ENCODE data around the gene PDE4B. TPM values are rescaled to one million over a fixed set of nuclear protein-coding genes. Genes with fewer than 3 reads are reported as not detected.

PDE4B gene
- total RNA-seq, 1 donor from 2014 or later, result 3.8 TPM

DNA sequence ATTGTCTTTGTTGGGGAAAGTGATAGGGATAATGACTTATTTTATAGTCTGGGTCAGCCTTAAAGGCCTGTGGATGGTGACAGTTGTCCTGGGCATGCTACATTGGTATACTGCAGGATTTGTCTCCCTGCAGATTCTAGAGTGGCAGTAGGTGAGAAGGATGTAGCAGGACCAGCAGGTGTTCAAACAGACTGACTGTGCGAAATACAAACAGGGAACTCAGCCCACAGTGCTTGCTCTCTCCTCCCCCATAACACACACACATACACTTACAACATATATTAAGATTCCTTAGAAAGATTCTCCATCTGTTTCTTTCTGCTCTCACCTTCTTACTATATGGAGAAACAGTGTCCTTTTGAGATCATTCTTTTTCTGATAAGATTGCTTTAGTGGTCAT lies 6.9 kb downstream of the PDE4B start:
- DNase-seq (ENCODE audit: low read depth), result no peak
- H3K4me3 ChIP-seq (ENCODE audit: low read depth, low read length), result no peak overlapping the region
- TF ChIP-seq, protein P1, sequence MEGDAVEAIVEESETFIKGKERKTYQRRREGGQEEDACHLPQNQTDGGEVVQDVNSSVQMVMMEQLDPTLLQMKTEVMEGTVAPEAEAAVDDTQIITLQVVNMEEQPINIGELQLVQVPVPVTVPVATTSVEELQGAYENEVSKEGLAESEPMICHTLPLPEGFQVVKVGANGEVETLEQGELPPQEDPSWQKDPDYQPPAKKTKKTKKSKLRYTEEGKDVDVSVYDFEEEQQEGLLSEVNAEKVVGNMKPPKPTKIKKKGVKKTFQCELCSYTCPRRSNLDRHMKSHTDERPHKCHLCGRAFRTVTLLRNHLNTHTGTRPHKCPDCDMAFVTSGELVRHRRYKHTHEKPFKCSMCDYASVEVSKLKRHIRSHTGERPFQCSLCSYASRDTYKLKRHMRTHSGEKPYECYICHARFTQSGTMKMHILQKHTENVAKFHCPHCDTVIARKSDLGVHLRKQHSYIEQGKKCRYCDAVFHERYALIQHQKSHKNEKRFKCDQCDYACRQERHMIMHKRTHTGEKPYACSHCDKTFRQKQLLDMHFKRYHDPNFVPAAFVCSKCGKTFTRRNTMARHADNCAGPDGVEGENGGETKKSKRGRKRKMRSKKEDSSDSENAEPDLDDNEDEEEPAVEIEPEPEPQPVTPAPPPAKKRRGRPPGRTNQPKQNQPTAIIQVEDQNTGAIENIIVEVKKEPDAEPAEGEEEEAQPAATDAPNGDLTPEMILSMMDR (conservative IDR thresholded peaks at IDR 0.05; ENCODE audit: low read depth, low read length), result no peak

DNA sequence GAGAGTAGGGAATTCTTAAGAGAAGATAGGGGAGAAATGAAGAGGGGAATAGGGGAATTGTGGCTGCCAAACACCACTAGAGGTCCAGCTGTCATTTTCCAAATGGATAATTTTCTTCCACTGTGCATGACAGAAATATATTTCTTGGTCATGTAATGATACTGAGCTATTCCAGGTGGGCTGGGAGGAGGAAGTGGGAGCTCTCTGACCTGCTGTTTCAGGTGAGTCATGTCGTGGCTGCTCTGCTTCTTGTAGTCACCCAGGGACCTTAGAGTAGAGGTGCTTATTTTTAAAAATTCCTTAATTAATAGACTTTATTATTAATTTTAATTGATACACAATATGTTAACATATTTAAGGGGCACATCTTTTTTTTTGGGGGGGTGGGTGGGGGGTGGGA lies 11.9 kb downstream of the PDE4B start:
- TF ChIP-seq, protein P1 (conservative IDR thresholded peaks at IDR 0.05; ENCODE audit: low read depth, low read length), result no peak
- no peak overlapping the region for H3K4me3 ChIP-seq (ENCODE audit: low read depth, low read length)
- no peak for DNase-seq (ENCODE audit: low read depth)

DNA sequence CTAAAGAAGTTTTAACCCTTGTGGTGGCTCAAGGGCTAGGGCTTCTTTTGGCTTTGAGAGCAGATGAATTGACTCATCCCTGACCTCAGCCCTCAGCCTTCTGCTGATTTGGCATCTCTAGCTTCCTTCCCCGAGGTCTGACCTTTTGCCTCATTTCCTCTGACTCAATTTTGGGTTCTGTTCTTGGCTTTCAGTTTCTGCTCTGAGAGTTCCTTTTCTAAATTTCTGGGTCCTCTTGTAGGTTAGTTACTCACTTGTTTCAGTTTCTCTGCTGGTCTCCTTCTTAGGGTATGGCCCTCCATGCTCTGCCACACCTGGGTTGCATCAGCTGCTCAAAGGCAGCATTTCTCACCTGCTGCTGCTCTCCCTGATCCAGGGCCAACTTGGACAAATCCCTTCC lies 19.4 kb downstream of the PDE4B start:
- DNase-seq (ENCODE audit: low read depth), result peak; percentile 18
- TF ChIP-seq, protein P1 (conservative IDR thresholded peaks at IDR 0.05; ENCODE audit: low read depth, low read length), result no peak

DNA sequence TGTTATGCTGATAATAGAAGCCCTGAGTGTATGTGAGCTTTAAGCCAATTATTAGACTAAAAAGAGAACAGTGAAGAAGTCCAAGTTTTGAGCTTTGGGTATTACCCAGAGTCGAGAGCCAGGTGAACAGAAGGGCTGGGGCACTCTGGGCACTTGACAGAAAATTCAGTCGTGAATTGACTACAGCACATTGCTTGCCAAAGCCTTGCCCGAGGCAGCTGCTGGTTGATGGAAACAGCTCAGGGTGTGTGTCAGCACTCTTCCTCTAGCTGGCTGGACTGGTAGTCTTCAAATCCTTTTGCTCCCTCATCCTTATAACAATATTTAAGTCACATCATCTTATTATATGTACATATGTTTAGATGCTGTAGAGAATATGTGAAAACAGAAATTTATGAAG lies 21.3 kb downstream of the PDE4B start:
- no peak for DNase-seq (ENCODE audit: low read depth)
- TF ChIP-seq, protein P1 (conservative IDR thresholded peaks at IDR 0.05; ENCODE audit: low read depth, low read length), result no peak
- no peak overlapping the region for H3K4me3 ChIP-seq (ENCODE audit: low read depth, low read length)

More for the DNA sequence above, 19.4 kb downstream of the PDE4B start:
- H3K4me3 ChIP-seq (ENCODE audit: low read depth, low read length), result no peak overlapping the region

DNA sequence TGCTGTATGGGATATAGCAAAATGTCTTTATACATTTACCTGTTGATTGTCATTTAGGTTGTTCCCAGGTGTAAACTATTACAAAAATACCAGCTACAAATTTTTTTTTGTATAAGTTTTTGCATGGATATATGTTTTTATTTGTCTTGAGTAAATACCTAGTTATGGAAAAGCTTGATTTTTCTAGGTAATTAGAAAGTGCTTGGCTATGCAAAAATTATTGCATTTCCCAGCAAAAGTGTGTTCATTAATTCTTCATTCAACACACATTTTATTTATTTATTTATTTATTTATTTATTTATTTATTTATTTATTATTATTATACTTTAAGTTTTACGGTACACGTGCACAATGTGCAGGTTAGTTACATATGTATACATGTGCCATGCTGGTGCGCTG lies 22.1 kb downstream of the PDE4B start:
- DNase-seq (ENCODE audit: low read depth), result no peak
- no peak overlapping the region for H3K4me3 ChIP-seq (ENCODE audit: low read depth, low read length)
- TF ChIP-seq, protein P1 (conservative IDR thresholded peaks at IDR 0.05; ENCODE audit: low read depth, low read length), result no peak

DNA sequence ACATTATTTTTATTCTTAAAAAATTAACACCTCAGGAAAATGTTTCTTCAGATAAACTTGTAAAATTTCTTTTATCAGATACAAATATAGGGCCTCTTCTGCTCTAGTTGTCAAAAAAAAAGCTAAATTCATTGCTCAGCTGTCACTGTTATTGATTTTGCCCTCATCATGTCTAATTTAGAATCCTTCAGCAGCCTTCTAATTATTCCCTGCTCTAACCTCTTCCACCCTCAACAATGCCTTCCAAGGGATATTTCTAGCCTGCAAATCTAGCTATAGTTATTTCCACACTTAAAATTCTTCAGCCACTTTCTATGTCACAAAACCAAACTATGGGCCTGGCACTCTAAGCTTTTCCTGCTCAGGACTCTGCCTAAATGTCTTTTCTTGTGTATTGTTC lies 25.2 kb downstream of the PDE4B start:
- TF ChIP-seq, protein P1 (conservative IDR thresholded peaks at IDR 0.05; ENCODE audit: low read depth, low read length), result no peak
- DNase-seq (ENCODE audit: low read depth), result no peak

DNA sequence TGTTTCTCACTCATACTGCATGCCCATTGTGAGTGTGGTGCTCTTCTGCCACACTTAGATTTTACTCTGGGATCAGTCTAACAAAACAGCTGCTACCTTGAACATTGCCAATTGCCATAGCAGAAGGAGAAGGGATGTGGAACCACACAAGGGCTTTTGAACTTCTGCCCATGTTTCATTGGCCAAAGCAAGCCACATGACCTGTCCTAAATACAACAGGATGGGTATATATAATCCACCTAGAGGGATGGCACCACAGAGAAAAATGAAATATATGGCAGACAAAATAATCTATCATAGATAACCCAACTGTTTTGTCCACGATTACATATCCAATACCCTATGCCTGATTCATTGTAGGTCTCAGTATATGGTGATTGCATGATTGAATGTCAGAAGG lies 26.3 kb downstream of the PDE4B start:
- DNase-seq (ENCODE audit: low read depth), result no peak
- TF ChIP-seq, protein P1 (conservative IDR thresholded peaks at IDR 0.05; ENCODE audit: low read depth, low read length), result no peak
- H3K4me3 ChIP-seq (ENCODE audit: low read depth, low read length), result no peak overlapping the region

More for the DNA sequence above, 25.2 kb downstream of the PDE4B start:
- H3K4me3 ChIP-seq (ENCODE audit: low read depth, low read length), result no peak overlapping the region

All from epithelial cell of proximal tubule (primary cell).